Dermis blood vessel endothelial cell (primary cell): ENCODE results near the gene SLC22A2. TPM values are rescaled to one million over a fixed set of nuclear protein-coding genes. Genes with fewer than 3 reads are reported as not detected.
"Not testable (repeated sequence)": the region's sequence is repeated elsewhere in the genome, so short reads cannot be mapped to it uniquely, and the experiment has no call there.

Experiments
- DNase-seq: peaks from one replicate; pipeline ENCODE4 v3.0.0; 2010
- total RNA-seq: library from RNA; depleted of rRNA; stranded (reverse); fragments of >200 nt; gene quantifications from 2 replicates; pipeline ENCODE4 v1.2.3, GENCODE V29; 2014

SLC22A2 gene
- total RNA-seq, 1 donor from 2014 or later = not detected

- DNase-seq = no peak
These were observed 17.9 kb downstream of the SLC22A2 start for GRCh38 chr6:160240691-160241084.

- no peak for DNase-seq
These were observed 18.5 kb downstream of the SLC22A2 start for GRCh38 chr6:160239929-160240690.

GRCh38 chr6:160238761-160239751 lies 19.6 kb downstream of the SLC22A2 start:
- no peak for DNase-seq

- no peak for DNase-seq
These were observed 20.3 kb downstream of the SLC22A2 start for GRCh38 chr6:160238278-160238711.

- DNase-seq = not testable (repeated sequence)
These were observed 20.9 kb downstream of the SLC22A2 start for GRCh38 chr6:160237597-160238275.

- not testable (repeated sequence) for DNase-seq
These were observed 22.3 kb downstream of the SLC22A2 start for GRCh38 chr6:160236235-160236872.

- not testable (repeated sequence) for DNase-seq
These were observed 24.5 kb downstream of the SLC22A2 start for GRCh38 chr6:160233950-160234640.

- DNase-seq = no peak
These were observed 30.9 kb downstream of the SLC22A2 start for GRCh38 chr6:160227769-160228161.

- DNase-seq = no peak
These were observed 31.4 kb downstream of the SLC22A2 start for GRCh38 chr6:160227038-160227768.

- no peak for DNase-seq
These were observed 32.5 kb downstream of the SLC22A2 start for GRCh38 chr6:160226118-160226591.

GRCh38 chr6:160224639-160225237 lies 33.9 kb downstream of the SLC22A2 start:
- DNase-seq = no peak

- no peak for DNase-seq
These were observed 36.1 kb downstream of the SLC22A2 start for GRCh38 chr6:160222491-160222890.

- no peak for DNase-seq
These were observed 36.7 kb downstream of the SLC22A2 start for GRCh38 chr6:160221918-160222317.

GRCh38 chr6:160221423-160221822 lies 37.2 kb downstream of the SLC22A2 start:
- DNase-seq = no peak

GRCh38 chr6:160218810-160219209 lies 39.8 kb downstream of the SLC22A2 start:
- no peak for DNase-seq

GRCh38 chr6:160217863-160218262 lies 40.8 kb downstream of the SLC22A2 start:
- DNase-seq = no peak

- no peak for DNase-seq
These were observed 41.5 kb downstream of the SLC22A2 start for GRCh38 chr6:160217073-160217472.

GRCh38 chr6:160215232-160215631 lies 43.4 kb downstream of the SLC22A2 start:
- no peak for DNase-seq

GRCh38 chr6:160207618-160208017 lies 51.0 kb downstream of the SLC22A2 start:
- no peak for DNase-seq

- DNase-seq = no peak
These were observed 53.9 kb downstream of the SLC22A2 start for GRCh38 chr6:160204710-160205109.
